ENCODE data around the gene CHRNE.
"Not testable (repeated sequence)": the region's sequence is repeated elsewhere in the genome, so short reads cannot be mapped to it uniquely, and the experiment has no call there.

Gene CHRNE

DNA sequence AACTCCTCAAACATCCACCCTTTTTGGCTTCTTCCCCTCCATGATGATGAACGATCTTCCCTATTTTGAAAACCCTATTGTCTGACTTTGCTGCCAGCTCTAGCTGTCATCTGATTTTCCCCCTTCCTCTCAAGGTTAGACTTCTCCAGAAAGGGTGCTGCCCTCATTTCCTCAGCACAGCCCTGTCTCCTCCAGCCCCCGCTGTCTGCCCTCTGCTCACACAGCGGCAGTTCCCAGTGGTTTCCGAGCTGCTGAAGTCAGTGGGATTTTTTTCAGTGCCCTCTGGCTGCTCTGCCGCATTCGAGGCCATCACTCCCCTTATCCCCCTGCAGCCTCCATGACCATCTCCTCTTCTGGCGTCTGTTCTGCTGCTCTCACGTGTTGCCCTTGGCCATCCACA lies 30.1 kb downstream of the CHRNE start:
- H3K18ac ChIP-seq (ENCODE audit: low read length), result no peak overlapping the region
- no peak overlapping the region for H3K27ac ChIP-seq (replicated peaks; ENCODE audit: low read length)
- peak overlapping the region; percentile 66 for H3K4ac ChIP-seq (ENCODE audit: low read length)
- no peak overlapping the region for H4K8ac ChIP-seq (ENCODE audit: low read depth, low read length)
- H3K36me3 ChIP-seq (replicated peaks in 1 of 2; ENCODE audit: control insufficient read depth in 2 of 2, insufficient read depth in 2 of 2, low read length in 2 of 2), result peaks cover 2 to 32% of the 10 kb centered on the region in 2 donors
- H3K79me1 ChIP-seq (ENCODE audit: low read depth, low read length), result no peaks in the 10 kb centered on the region
- H3K4me2 ChIP-seq (ENCODE audit: insufficient read depth, low read length, poor library complexity, severe bottlenecking), result no peak overlapping the region
- no peak overlapping the region for H2AFZ ChIP-seq (ENCODE audit: low read length)
- no peaks in the 10 kb centered on the region for H3K9me3 ChIP-seq (replicated peaks in 1 of 2; ENCODE audit: control insufficient read depth in 2 of 2, insufficient read depth in 1 of 2, low read depth in 1 of 2, low read length in 2 of 2)
- H2BK12ac ChIP-seq (ENCODE audit: low read length), result no peak overlapping the region
- H3K27me3 ChIP-seq (ENCODE audit: control insufficient read depth in 3 of 3, insufficient read depth in 3 of 3, low read depth in 1 of 3, low read length in 3 of 3), result no peaks in the 10 kb centered on the region
- H3K14ac ChIP-seq (ENCODE audit: low read length), result peak overlapping the region; percentile 82
- H2BK120ac ChIP-seq (ENCODE audit: low read depth, low read length), result no peak overlapping the region
- no peak overlapping the region for H3K9ac ChIP-seq (ENCODE audit: low read depth, low read length, poor library complexity)
- peaks cover 0 to 2% of the 10 kb centered on the region in 2 donors for H3K4me1 ChIP-seq (ENCODE audit: control insufficient read depth in 2 of 2, insufficient read depth in 1 of 2, low read depth in 1 of 2, low read length in 2 of 2)
- H2BK5ac ChIP-seq (ENCODE audit: low read length), result no peak overlapping the region
- no peak overlapping the region for H3K4me3 ChIP-seq (ENCODE audit: low read length in 2 of 2)
- DNase-seq (ENCODE audit: low spot score), result no peak
- no CpG with 5 or more reads among the region's 8 CpGs for WGBS, 2 donors (ENCODE audit: extremely low coverage in 2 of 2, insufficient read length in 2 of 2, insufficient replicate concordance in 1 of 2)
- no peak overlapping the region for H2BK15ac ChIP-seq (ENCODE audit: low read length)
- H2AK5ac ChIP-seq (ENCODE audit: low read depth, low read length), result no peak overlapping the region
- H3K23ac ChIP-seq (ENCODE audit: low read depth, low read length, poor library complexity), result no peak overlapping the region
- H4K91ac ChIP-seq (ENCODE audit: low read depth, low read length, poor library complexity), result no peak overlapping the region

DNA sequence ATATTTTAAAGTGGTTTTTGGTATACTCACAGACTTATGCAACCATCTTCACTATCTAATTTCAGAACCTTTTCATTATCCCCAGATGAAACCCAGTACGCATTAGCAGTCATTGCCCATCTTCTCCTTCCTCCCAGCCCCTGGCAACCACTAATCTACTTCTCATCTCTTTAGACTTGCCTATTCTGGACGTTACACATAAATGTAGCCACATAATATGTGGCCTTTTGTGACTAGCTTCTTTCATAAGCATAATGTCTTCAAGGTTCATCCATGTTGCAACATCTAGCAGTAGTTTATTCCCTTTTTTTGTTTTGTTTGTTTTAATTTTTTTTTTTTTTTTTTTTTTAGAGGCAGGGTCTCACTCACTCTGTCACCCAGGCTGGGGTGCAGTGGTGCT lies 32.0 kb downstream of the CHRNE start:
- no peak overlapping the region for H2BK120ac ChIP-seq (ENCODE audit: low read depth, low read length)
- H2BK5ac ChIP-seq (ENCODE audit: low read length), result no peak overlapping the region
- no peaks in the 10 kb centered on the region for H3K79me1 ChIP-seq (ENCODE audit: low read depth, low read length)
- H2BK12ac ChIP-seq (ENCODE audit: low read length), result no peak overlapping the region
- no peak overlapping the region for H2AK5ac ChIP-seq (ENCODE audit: low read depth, low read length)
- no peak overlapping the region for H3K23ac ChIP-seq (ENCODE audit: low read depth, low read length, poor library complexity)
- H4K8ac ChIP-seq (ENCODE audit: low read depth, low read length), result no peak overlapping the region
- no peak overlapping the region for H2BK15ac ChIP-seq (ENCODE audit: low read length)
- no peaks in the 10 kb centered on the region for H3K27me3 ChIP-seq (ENCODE audit: control insufficient read depth in 3 of 3, insufficient read depth in 3 of 3, low read depth in 1 of 3, low read length in 3 of 3)
- no peak overlapping the region for H4K91ac ChIP-seq (ENCODE audit: low read depth, low read length, poor library complexity)
- no peak overlapping the region for H3K4me3 ChIP-seq (ENCODE audit: low read length in 2 of 2)
- no peak for DNase-seq (ENCODE audit: low spot score)
- H3K27ac ChIP-seq (replicated peaks; ENCODE audit: low read length), result no peak overlapping the region
- no peak overlapping the region for H3K14ac ChIP-seq (ENCODE audit: low read length)
- no peak overlapping the region for H3K4me2 ChIP-seq (ENCODE audit: insufficient read depth, low read length, poor library complexity, severe bottlenecking)
- WGBS, 2 donors (ENCODE audit: extremely low coverage in 2 of 2, insufficient read length in 2 of 2, insufficient replicate concordance in 1 of 2), result no CpG with 5 or more reads among the region's 2 CpGs
- no peaks in the 10 kb centered on the region for H3K4me1 ChIP-seq (ENCODE audit: control insufficient read depth in 2 of 2, insufficient read depth in 1 of 2, low read depth in 1 of 2, low read length in 2 of 2)
- H3K9ac ChIP-seq (ENCODE audit: low read depth, low read length, poor library complexity), result no peak overlapping the region
- no peaks in the 10 kb centered on the region for H3K9me3 ChIP-seq (replicated peaks in 1 of 2; ENCODE audit: control insufficient read depth in 2 of 2, insufficient read depth in 1 of 2, low read depth in 1 of 2, low read length in 2 of 2)
- no peak overlapping the region for H3K4ac ChIP-seq (ENCODE audit: low read length)
- H2AFZ ChIP-seq (ENCODE audit: low read length), result no peak overlapping the region
- peaks cover 0 to 27% of the 10 kb centered on the region in 2 donors for H3K36me3 ChIP-seq (replicated peaks in 1 of 2; ENCODE audit: control insufficient read depth in 2 of 2, insufficient read depth in 2 of 2, low read length in 2 of 2)
- H3K18ac ChIP-seq (ENCODE audit: low read length), result no peak overlapping the region

DNA sequence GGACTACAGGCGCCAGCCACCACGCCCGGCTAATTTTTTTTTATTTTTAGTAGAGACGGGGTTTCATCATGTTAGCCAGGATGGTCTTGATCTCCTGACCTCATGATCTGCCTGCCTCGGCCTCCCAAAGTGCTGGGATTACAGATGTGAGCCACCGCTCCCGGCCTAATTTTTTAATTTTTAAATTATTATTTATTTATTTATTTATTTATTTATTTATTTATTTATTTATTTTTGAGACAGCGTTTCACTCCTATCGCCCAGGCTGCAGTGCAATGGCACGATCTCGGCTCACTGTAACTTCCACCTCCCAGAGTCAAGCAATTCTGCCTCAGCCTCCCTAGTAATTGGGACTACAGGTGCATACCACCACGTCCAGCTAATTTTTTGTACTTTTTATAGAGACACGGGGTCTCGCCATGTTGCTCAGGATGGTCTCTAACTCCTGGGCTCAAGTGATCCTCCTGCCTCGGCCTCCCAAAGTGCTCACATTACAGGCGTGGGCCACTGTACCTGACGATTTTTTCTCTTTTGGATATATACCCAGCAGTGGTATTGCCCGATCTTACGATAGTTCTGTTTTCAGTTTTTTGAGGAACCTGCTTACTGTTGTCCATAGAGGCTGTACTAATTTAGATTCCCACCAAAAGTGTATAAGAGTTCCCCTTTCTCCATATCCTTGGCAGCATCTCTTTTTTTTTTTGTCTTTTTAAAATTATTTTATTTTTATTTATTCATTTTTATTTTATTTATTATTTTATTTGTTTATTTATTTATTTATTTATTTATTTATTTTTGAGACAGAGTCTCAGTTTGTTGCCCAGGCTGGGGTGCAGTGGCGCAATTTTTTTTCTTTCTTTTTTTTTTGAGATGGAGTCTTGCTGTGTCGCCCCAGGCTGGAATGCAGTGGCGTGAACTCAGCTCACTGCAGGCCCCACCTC lies 33.6 kb downstream of the CHRNE start:
- WGBS, 2 donors (ENCODE audit: extremely low coverage in 2 of 2, insufficient read length in 2 of 2, insufficient replicate concordance in 1 of 2), result no CpG with 5 or more reads among the region's 22 CpGs
- H2AK5ac ChIP-seq (ENCODE audit: low read depth, low read length); H3K79me1 ChIP-seq (ENCODE audit: low read depth, low read length); H3K4me1 ChIP-seq (ENCODE audit: control insufficient read depth in 2 of 2, insufficient read depth in 1 of 2, low read depth in 1 of 2, low read length in 2 of 2); H3K9ac ChIP-seq (ENCODE audit: low read depth, low read length, poor library complexity); H3K23ac ChIP-seq (ENCODE audit: low read depth, low read length, poor library complexity); H3K9me3 ChIP-seq (replicated peaks in 1 of 2; ENCODE audit: control insufficient read depth in 2 of 2, insufficient read depth in 1 of 2, low read depth in 1 of 2, low read length in 2 of 2); H2BK12ac ChIP-seq (ENCODE audit: low read length); H2BK5ac ChIP-seq (ENCODE audit: low read length); H3K18ac ChIP-seq (ENCODE audit: low read length); H3K14ac ChIP-seq (ENCODE audit: low read length); H2BK120ac ChIP-seq (ENCODE audit: low read depth, low read length); H3K4me2 ChIP-seq (ENCODE audit: insufficient read depth, low read length, poor library complexity, severe bottlenecking); H3K27me3 ChIP-seq (ENCODE audit: control insufficient read depth in 3 of 3, insufficient read depth in 3 of 3, low read depth in 1 of 3, low read length in 3 of 3); H4K8ac ChIP-seq (ENCODE audit: low read depth, low read length); H3K4me3 ChIP-seq (ENCODE audit: low read length in 2 of 2); DNase-seq (ENCODE audit: low spot score); H2AFZ ChIP-seq (ENCODE audit: low read length); H4K91ac ChIP-seq (ENCODE audit: low read depth, low read length, poor library complexity); H2BK15ac ChIP-seq (ENCODE audit: low read length); H3K27ac ChIP-seq (replicated peaks; ENCODE audit: low read length); H3K4ac ChIP-seq (ENCODE audit: low read length): not testable (repeated sequence)
- peaks cover 0 to 19% of the 10 kb centered on the region in 2 donors for H3K36me3 ChIP-seq (replicated peaks in 1 of 2; ENCODE audit: control insufficient read depth in 2 of 2, insufficient read depth in 2 of 2, low read length in 2 of 2)

DNA sequence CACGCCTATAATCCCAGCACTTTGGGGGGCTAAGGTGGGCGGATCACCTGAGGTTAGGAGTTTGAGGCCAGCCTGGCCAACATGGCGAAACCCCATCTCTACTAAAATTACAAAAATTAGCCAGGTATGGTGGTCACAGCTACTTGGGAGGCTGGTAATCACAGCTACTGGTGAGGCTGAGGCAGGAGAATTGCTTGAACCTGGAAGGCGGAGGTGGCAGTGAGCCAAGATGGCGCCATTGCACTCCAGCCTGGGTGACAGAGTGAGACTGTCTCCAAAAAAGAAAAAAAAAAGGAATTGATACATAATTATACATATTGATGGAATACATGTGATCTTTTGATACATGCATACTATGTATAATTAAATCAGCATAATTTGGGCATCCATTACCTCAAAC lies 35.4 kb downstream of the CHRNE start:
- H3K4me1 ChIP-seq (ENCODE audit: control insufficient read depth in 2 of 2, insufficient read depth in 1 of 2, low read depth in 1 of 2, low read length in 2 of 2); H3K23ac ChIP-seq (ENCODE audit: low read depth, low read length, poor library complexity); H3K36me3 ChIP-seq (replicated peaks in 1 of 2; ENCODE audit: control insufficient read depth in 2 of 2, insufficient read depth in 2 of 2, low read length in 2 of 2); H2BK12ac ChIP-seq (ENCODE audit: low read length); H3K27ac ChIP-seq (replicated peaks; ENCODE audit: low read length); DNase-seq (ENCODE audit: low spot score); H2BK15ac ChIP-seq (ENCODE audit: low read length); H2AK5ac ChIP-seq (ENCODE audit: low read depth, low read length); H3K14ac ChIP-seq (ENCODE audit: low read length); H3K4me2 ChIP-seq (ENCODE audit: insufficient read depth, low read length, poor library complexity, severe bottlenecking); H4K8ac ChIP-seq (ENCODE audit: low read depth, low read length); H3K4me3 ChIP-seq (ENCODE audit: low read length in 2 of 2); H3K79me1 ChIP-seq (ENCODE audit: low read depth, low read length); H4K91ac ChIP-seq (ENCODE audit: low read depth, low read length, poor library complexity); H3K9ac ChIP-seq (ENCODE audit: low read depth, low read length, poor library complexity); H3K18ac ChIP-seq (ENCODE audit: low read length); H2AFZ ChIP-seq (ENCODE audit: low read length); H3K9me3 ChIP-seq (replicated peaks in 1 of 2; ENCODE audit: control insufficient read depth in 2 of 2, insufficient read depth in 1 of 2, low read depth in 1 of 2, low read length in 2 of 2); H3K27me3 ChIP-seq (ENCODE audit: control insufficient read depth in 3 of 3, insufficient read depth in 3 of 3, low read depth in 1 of 3, low read length in 3 of 3); H2BK5ac ChIP-seq (ENCODE audit: low read length); H3K4ac ChIP-seq (ENCODE audit: low read length); H2BK120ac ChIP-seq (ENCODE audit: low read depth, low read length): not testable (repeated sequence)
- no CpG with 5 or more reads among the region's 5 CpGs for WGBS, 2 donors (ENCODE audit: extremely low coverage in 2 of 2, insufficient read length in 2 of 2, insufficient replicate concordance in 1 of 2)

Measured in neuronal stem cell (in vitro differentiated cells).